Measurements from ENCODE around the gene ZNF732.

GRCh38 chr4:294732-295131 is 10.5 kb downstream of the ZNF732 start:
- TF ChIP-seq, protein P1, sequence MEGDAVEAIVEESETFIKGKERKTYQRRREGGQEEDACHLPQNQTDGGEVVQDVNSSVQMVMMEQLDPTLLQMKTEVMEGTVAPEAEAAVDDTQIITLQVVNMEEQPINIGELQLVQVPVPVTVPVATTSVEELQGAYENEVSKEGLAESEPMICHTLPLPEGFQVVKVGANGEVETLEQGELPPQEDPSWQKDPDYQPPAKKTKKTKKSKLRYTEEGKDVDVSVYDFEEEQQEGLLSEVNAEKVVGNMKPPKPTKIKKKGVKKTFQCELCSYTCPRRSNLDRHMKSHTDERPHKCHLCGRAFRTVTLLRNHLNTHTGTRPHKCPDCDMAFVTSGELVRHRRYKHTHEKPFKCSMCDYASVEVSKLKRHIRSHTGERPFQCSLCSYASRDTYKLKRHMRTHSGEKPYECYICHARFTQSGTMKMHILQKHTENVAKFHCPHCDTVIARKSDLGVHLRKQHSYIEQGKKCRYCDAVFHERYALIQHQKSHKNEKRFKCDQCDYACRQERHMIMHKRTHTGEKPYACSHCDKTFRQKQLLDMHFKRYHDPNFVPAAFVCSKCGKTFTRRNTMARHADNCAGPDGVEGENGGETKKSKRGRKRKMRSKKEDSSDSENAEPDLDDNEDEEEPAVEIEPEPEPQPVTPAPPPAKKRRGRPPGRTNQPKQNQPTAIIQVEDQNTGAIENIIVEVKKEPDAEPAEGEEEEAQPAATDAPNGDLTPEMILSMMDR (IDR thresholded peaks at IDR 0.05): no peak
- no peak for TF ChIP-seq POLR2A (IDR thresholded peaks at IDR 0.05)

Measured in uterus (tissue), 2 donors.